ENCODE results near the gene CUL1.

DNA sequence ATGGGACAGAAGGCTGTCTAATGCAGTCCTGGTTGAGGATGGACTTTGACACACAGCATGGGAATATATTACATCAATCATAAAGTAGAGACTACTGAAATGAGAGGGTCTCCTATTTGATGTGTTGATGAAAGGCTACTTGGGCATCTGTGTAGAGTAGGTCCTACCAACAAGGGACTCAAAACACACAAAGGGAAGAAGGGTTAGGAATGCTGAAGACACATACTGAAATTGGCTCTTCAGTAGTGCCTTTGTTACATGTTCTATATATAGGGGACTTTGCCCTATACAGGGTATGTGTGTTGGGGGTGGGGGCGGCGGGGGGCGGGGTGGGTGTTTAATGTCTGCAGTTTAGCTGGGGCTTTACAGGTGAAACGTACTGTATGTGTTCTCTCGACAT lies 7.7 kb downstream of the CUL1 start:
- TF ChIP-seq, protein P1, sequence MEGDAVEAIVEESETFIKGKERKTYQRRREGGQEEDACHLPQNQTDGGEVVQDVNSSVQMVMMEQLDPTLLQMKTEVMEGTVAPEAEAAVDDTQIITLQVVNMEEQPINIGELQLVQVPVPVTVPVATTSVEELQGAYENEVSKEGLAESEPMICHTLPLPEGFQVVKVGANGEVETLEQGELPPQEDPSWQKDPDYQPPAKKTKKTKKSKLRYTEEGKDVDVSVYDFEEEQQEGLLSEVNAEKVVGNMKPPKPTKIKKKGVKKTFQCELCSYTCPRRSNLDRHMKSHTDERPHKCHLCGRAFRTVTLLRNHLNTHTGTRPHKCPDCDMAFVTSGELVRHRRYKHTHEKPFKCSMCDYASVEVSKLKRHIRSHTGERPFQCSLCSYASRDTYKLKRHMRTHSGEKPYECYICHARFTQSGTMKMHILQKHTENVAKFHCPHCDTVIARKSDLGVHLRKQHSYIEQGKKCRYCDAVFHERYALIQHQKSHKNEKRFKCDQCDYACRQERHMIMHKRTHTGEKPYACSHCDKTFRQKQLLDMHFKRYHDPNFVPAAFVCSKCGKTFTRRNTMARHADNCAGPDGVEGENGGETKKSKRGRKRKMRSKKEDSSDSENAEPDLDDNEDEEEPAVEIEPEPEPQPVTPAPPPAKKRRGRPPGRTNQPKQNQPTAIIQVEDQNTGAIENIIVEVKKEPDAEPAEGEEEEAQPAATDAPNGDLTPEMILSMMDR (IDR thresholded peaks at IDR 0.05): no peak
- no peak for TF ChIP-seq EP300 (IDR thresholded peaks at IDR 0.05)

Data from sigmoid colon (tissue), 4 donors.